OCI-LY1 (cell line): ENCODE results near the gene ZNF491.

ENCODE experiments used
- H2AFZ ChIP-seq: fragments of 200-600 bp; sonication (generic), shearing (Covaris generic); 2 replicates; pipeline ENCODE4 v1.6.0; 2014; ENCODE audit warnings: antibody characterized with exemption, mild to moderate bottlenecking, low read length
- H3F3A ChIP-seq: fragments of 200-600 bp; sonication (generic), shearing (Covaris generic); 2 replicates; pipeline ENCODE4 v1.6.0; 2014; ENCODE audit warnings: mild to moderate bottlenecking, antibody characterized with exemption, low read length, moderate library complexity; ENCODE audit not compliant: insufficient read depth
- H3K27ac ChIP-seq: fragments of 200-600 bp; sonication (generic); 2 replicates; pipeline ENCODE4 v1.5.1; 2014; ENCODE audit warnings: low read length, mixed run types, mild to moderate bottlenecking, low read depth; ENCODE audit not compliant: poor library complexity, severe bottlenecking
- H3K27me3 ChIP-seq: fragments of 200-600 bp; sonication (generic); 2 replicates; pipeline ENCODE4 v1.6.0; 2014; ENCODE audit warnings: antibody characterized with exemption, mild to moderate bottlenecking, low read length, moderate library complexity; ENCODE audit not compliant: insufficient read depth
- H3K36me3 ChIP-seq: fragments of 200-600 bp; sonication (generic); 2 replicates; pipeline ENCODE4 v1.6.1; 2014; ENCODE audit warnings: mild to moderate bottlenecking, antibody characterized with exemption, low read length, moderate library complexity, mixed read lengths; ENCODE audit not compliant: insufficient read depth
- H3K4me1 ChIP-seq: fragments of 200-600 bp; sonication (generic); 2 replicates; pipeline ENCODE4 v1.5.1; 2014; ENCODE audit warnings: mild to moderate bottlenecking, low read length, moderate library complexity; ENCODE audit not compliant: insufficient read depth, severe bottlenecking
- H3K4me2 ChIP-seq: fragments of 200-600 bp; sonication (generic), shearing (Covaris generic); 2 replicates; pipeline ENCODE4 v1.6.1; 2014; ENCODE audit warnings: low read length
- H3K4me3 ChIP-seq: fragments of 200-600 bp; sonication (generic); 2 replicates; pipeline ENCODE4 v1.5.1; 2014; ENCODE audit warnings: low read length, low read depth, mild to moderate bottlenecking, mixed read lengths; ENCODE audit not compliant: poor library complexity, severe bottlenecking
- H3K79me2 ChIP-seq: fragments of 200-600 bp; shearing (Covaris generic); 2 replicates; pipeline ENCODE4 v1.6.1; 2016; ENCODE audit warnings: mixed run types, low read length, mixed read lengths; ENCODE audit not compliant: insufficient read depth
- H3K9ac ChIP-seq: fragments of 200-600 bp; sonication (generic), shearing (Covaris generic); 2 replicates; pipeline ENCODE4 v1.6.1; 2014; ENCODE audit warnings: mild to moderate bottlenecking, low read length, mixed read lengths
- H3K9me2 ChIP-seq: fragments of 200-600 bp; sonication (generic), shearing (Covaris generic); 2 replicates; pipeline ENCODE4 v1.6.1; 2014; ENCODE audit warnings: low read depth, mild to moderate bottlenecking, low read length, mixed read lengths
- H3K9me3 ChIP-seq: fragments of 200-600 bp; shearing (Covaris generic); 2 replicates; pipeline ENCODE4 v1.6.1; 2014; ENCODE audit warnings: low read length, mixed read lengths
- H4K20me1 ChIP-seq: fragments of 200-600 bp; sonication (generic), shearing (Covaris generic); 2 replicates; pipeline ENCODE4 v1.6.0; 2016; ENCODE audit warnings: mild to moderate bottlenecking, low read length; ENCODE audit not compliant: insufficient read depth
- CTCF ChIP-seq: fragments of 200-600 bp; sonication (generic), shearing (Covaris generic); IDR thresholded peaks from 2 replicates; pipeline ENCODE4 v1.5.1; 2017; ENCODE audit warnings: mild to moderate bottlenecking, antibody characterized with exemption, low read length, moderate library complexity, mixed read lengths
- EZH2 ChIP-seq: fragments of 200-600 bp; sonication (generic), shearing (Covaris generic); IDR thresholded peaks from 2 replicates; pipeline ENCODE4 v1.8.0; 2017; ENCODE audit warnings: borderline replicate concordance, mixed run types, mild to moderate bottlenecking, antibody characterized with exemption, low read length, moderate library complexity, mixed read lengths

The ZNF491 gene

DNA sequence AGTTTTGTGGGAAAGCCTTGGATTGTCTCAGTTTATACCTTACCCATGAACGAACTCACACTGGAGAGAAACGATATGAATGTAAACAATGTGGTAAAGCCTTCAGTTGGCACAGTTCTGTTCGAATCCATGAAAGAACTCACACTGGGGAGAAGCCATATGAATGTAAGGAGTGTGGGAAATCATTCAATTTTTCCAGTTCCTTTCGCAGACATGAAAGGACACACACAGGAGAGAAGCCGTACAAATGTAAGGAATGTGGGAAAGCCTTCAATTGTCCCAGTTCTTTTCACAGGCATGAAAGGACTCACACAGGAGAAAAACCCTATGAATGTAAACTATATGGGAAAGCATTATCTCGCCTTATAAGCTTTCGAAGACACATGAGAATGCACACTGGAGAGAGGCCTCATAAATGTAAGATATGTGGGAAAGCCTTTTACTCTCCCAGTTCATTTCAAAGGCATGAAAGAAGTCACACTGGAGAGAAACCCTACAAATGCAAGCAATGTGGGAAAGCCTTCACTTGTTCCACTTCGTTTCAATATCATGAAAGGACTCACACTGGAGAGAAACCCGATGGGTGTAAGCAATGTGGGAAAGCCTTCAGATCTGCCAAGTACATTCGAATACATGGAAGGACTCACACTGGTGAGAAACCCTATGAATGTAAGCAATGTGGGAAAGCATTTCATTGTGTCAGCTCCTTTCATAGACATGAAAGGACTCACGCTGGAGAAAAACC, 8.2 kb downstream of the ZNF491 start:
- Histone ChIP-seq H2AFZ (no peak overlapping the region), H3K9me2 (no peaks in the 10 kb centered on the region), H3F3A (no peaks in the 10 kb centered on the region; the same call in 1 of the 2 replicates), H3K4me1 (no peaks in the 10 kb centered on the region), H3K36me3 (peaks cover 6% of the 10 kb centered on the region), H3K79me2 (no peaks in the 10 kb centered on the region), H3K9ac (no peak overlapping the region), H3K27ac (no peak overlapping the region), H3K4me2 (no peak overlapping the region), H3K9me3 (peaks cover 35% of the 10 kb centered on the region), H3K27me3 (no peaks in the 10 kb centered on the region), H4K20me1 (no peaks in the 10 kb centered on the region), H3K4me3 (no peak overlapping the region)
- TF ChIP-seq CTCF: no peak
- TF ChIP-seq EZH2: no peak

DNA sequence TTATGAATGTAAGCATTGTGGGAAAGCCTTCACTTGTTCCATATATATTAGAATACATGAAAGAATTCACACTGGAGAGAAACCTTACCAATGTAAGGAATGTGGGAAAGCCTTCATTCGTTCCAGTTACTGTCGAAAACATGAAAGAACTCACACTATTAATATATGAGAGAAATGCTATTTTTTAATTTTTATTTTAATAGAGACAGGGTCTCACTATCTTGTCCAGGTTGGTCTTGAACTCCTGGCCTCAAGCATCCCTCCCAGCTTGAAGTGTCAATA, 8.7 kb downstream of the ZNF491 start:
- no peaks in the 10 kb centered on the region for H4K20me1 ChIP-seq
- no peaks in the 10 kb centered on the region; the same call in 1 of the 2 replicates for H3F3A ChIP-seq
- H3K27ac ChIP-seq: no peak overlapping the region
- peaks cover 35% of the 10 kb centered on the region for H3K9me3 ChIP-seq
- H3K4me2 ChIP-seq: no peak overlapping the region
- no peaks in the 10 kb centered on the region for H3K79me2 ChIP-seq
- H3K27me3 ChIP-seq: no peaks in the 10 kb centered on the region
- no peak overlapping the region for H2AFZ ChIP-seq
- no peaks in the 10 kb centered on the region for H3K9me2 ChIP-seq
- TF ChIP-seq EZH2 (no peak), CTCF (no peak)
- H3K36me3 ChIP-seq: peaks cover 6% of the 10 kb centered on the region
- H3K4me3 ChIP-seq: no peak overlapping the region
- no peaks in the 10 kb centered on the region for H3K4me1 ChIP-seq
- H3K9ac ChIP-seq: no peak overlapping the region

DNA sequence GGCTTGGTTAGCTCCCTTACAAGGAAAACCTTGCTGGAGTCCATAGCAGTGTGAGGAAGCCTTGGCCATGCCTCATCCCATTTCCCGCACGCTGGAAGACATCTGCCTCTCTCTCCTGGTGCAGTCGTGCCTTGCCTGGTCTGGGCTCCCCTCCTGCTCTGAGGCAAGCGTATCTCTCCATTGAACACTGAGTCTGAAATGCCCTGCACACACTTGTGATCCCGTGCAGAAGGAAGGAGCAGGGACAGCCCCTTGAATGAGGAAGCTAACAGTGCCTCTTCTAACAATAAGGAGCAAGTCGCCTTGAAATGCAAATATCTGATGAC, 15.3 kb downstream of the ZNF491 start:
- peak overlapping the region; percentile 80 for H3K4me2 ChIP-seq
- no peaks in the 10 kb centered on the region for H3K79me2 ChIP-seq
- peaks cover 3% of the 10 kb centered on the region; the same call in 1 of the 2 replicates for H3K36me3 ChIP-seq
- H3K4me1 ChIP-seq: peaks cover 19% of the 10 kb centered on the region
- H3K9me2 ChIP-seq: no peaks in the 10 kb centered on the region
- no peak for TF ChIP-seq EZH2
- TF ChIP-seq CTCF: no peak
- H3K27me3 ChIP-seq: no peaks in the 10 kb centered on the region
- H3K27ac ChIP-seq: peak overlapping the region; percentile 52
- peak overlapping the region; percentile 75 for H3K9ac ChIP-seq
- H3K9me3 ChIP-seq: peaks cover 7% of the 10 kb centered on the region; the same call in 1 of the 2 replicates
- peak overlapping the region; percentile 36; the same call in 1 of the 2 replicates for H2AFZ ChIP-seq
- H3K4me3 ChIP-seq: peak overlapping the region; percentile 79
- no peaks in the 10 kb centered on the region; the same call in 1 of the 2 replicates for H3F3A ChIP-seq
- H4K20me1 ChIP-seq: no peaks in the 10 kb centered on the region
